Measurements from ENCODE around the gene GPRC5B.

DNA sequence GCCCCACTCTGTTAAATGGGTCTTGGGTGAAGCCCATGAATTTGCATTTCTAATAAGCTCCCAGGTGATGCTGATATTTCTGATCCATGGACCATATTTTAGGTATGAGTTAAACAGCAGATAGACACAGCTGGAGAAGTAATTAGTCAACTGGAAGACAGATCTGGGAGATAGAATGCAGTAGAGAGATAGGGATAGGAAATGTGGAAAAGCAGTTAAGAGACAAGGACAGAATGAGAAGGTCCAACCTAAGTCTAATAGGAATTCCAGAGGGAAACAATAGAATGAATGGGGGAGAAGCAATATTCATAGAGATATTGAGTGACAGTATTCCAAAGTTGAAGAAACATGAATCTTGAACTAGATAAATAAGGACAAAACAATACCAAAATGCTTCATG lies 71.7 kb downstream of the GPRC5B start:
- TF ChIP-seq POLR2A (IDR thresholded peaks at IDR 0.05; ENCODE audit: low read length) (no peak), GATA1 (IDR thresholded peaks at IDR 0.05; ENCODE audit: low read depth, low read length) (no peak)
